MCF 10A (cell line): ENCODE measurements around the gene CACNA2D4. TPM values are rescaled to one million over a fixed set of nuclear protein-coding genes. Genes with fewer than 3 reads are reported as not detected.

Experiments
- BruUV-seq: library from RNA; stranded (reverse); fragments of 400-500 nt; replicated peaks from 2 replicates; lab custom pipeline; 2021; lab: Mats Ljungman, UMichigan
- CTCF ChIA-PET: fragments of 300-600 bp; sonication (Branson Sonifier 250); formaldehyde crosslinking; extraction: SDS; loops from one replicate; lab custom pipeline; 2021; ENCODE audit warnings: antibody characterized with exemption, inconsistent platforms; lab: Yijun Ruan, JAX
- POLR2A ChIA-PET: fragments of 300-600, 350-650 bp; sonication (Branson Sonifier 250); formaldehyde crosslinking; extraction: SDS; loops from one replicate; lab custom pipeline; 2020; ENCODE audit warnings: antibody characterized with exemption, inconsistent platforms; lab: Yijun Ruan, JAX
- DNase-seq: peaks from one replicate; pipeline ENCODE4 v3.0.0-alpha.2; 2018; ENCODE audit not compliant: unreplicated experiment
- H3K27ac Mint-ChIP-seq: one replicate; pipeline ENCODE4 v1.8.0; 2022; ENCODE audit warnings: mild to moderate bottlenecking, low read depth, mixed read lengths; ENCODE audit not compliant: unreplicated experiment
- H3K27me3 Mint-ChIP-seq: one replicate; pipeline ENCODE4 v1.8.0; 2022; ENCODE audit warnings: mixed read lengths; ENCODE audit not compliant: insufficient read depth, unreplicated experiment
- H3K36me3 Mint-ChIP-seq: one replicate; pipeline ENCODE4 v1.8.0; 2022; ENCODE audit warnings: mild to moderate bottlenecking, moderate library complexity, mixed read lengths; ENCODE audit not compliant: insufficient read depth, unreplicated experiment
- H3K4me1 Mint-ChIP-seq: one replicate; pipeline ENCODE4 v1.8.0; 2022; ENCODE audit warnings: mixed read lengths; ENCODE audit not compliant: insufficient read depth, unreplicated experiment
- H3K4me3 Mint-ChIP-seq: one replicate; pipeline ENCODE4 v1.8.0; 2022; ENCODE audit warnings: mild to moderate bottlenecking, moderate library complexity, mixed read lengths; ENCODE audit not compliant: unreplicated experiment
- H3K9me3 Mint-ChIP-seq: one replicate; pipeline ENCODE4 v1.8.0; 2022; ENCODE audit warnings: mixed read lengths; ENCODE audit not compliant: unreplicated experiment
- CTCF ChIP-seq: fragments of 200-600 bp; IDR thresholded peaks from one replicate; pipeline ENCODE4 v1.8.0; 2022; ENCODE audit warnings: antibody characterized with exemption, mild to moderate bottlenecking; ENCODE audit not compliant: unreplicated experiment
- intact Hi-C: fragments of 100-400 bp; cut with micrococcal nuclease; formaldehyde crosslinking; loops from 2 replicates; pipeline ENCODE4 v1.14.1; 2022
- total RNA-seq: library from RNA; stranded (reverse); gene quantifications from 2 replicates; pipeline ENCODE4 v1.2.3, GENCODE V29; 2022

Gene CACNA2D4
- total RNA-seq, 1 experiment from 2014 or later: not detected

GRCh38 chr12:1907652-1908611 is 10.5 kb downstream of the CACNA2D4 start:
- POLR2A ChIA-PET: no interaction called here
- intact Hi-C loops: no loop called here
- H3K9me3 Mint-ChIP-seq: peaks cover 13% of the 10 kb centered on the region
- CTCF ChIA-PET: interaction anchor here (0.8 kb wide), 1 partner anchor 32 kb away, joined by 4 read pairs; no protein-coding TSS in a partner anchor
- no peak overlapping the region for H3K27ac Mint-ChIP-seq
- H3K36me3 Mint-ChIP-seq: no peaks in the 10 kb centered on the region
- no TSS peak for BruUV-seq
- no peaks in the 10 kb centered on the region for H3K27me3 Mint-ChIP-seq
- no peak for TF ChIP-seq CTCF
- DNase-seq: no peak
- no peak overlapping the region for H3K4me3 Mint-ChIP-seq
- H3K4me1 Mint-ChIP-seq: no peaks in the 10 kb centered on the region

GRCh38 chr12:1906579-1906978 is 11.9 kb downstream of the CACNA2D4 start:
- ChIA-PET CTCF (interaction anchor here (0.8 kb wide), 1 partner anchor 33 kb away, joined by 4 read pairs; no protein-coding TSS in a partner anchor), POLR2A (no interaction called here)
- H3K27ac Mint-ChIP-seq: no peak overlapping the region
- H3K9me3 Mint-ChIP-seq: peaks cover 13% of the 10 kb centered on the region
- H3K4me3 Mint-ChIP-seq: no peak overlapping the region
- H3K36me3 Mint-ChIP-seq: no peaks in the 10 kb centered on the region
- TF ChIP-seq CTCF: no peak
- no peak for DNase-seq
- H3K27me3 Mint-ChIP-seq: peaks cover 3% of the 10 kb centered on the region
- no peaks in the 10 kb centered on the region for H3K4me1 Mint-ChIP-seq
- BruUV-seq: no TSS peak
- intact Hi-C loops: no loop called here

- Mint-ChIP-seq H3K27ac (no peak overlapping the region), H3K36me3 (no peaks in the 10 kb centered on the region), H3K4me3 (no peak overlapping the region), H3K4me1 (no peaks in the 10 kb centered on the region), H3K9me3 (peaks cover 13% of the 10 kb centered on the region), H3K27me3 (peaks cover 17% of the 10 kb centered on the region)
- POLR2A ChIA-PET: interaction anchor here (0.6 kb wide), 1 partner anchor 42 kb away, joined by 4 read pairs; no protein-coding TSS in a partner anchor
- BruUV-seq: no TSS peak
- CTCF ChIA-PET: interaction anchor here (0.8 kb wide), 1 partner anchor 35 kb away, joined by 4 read pairs; no protein-coding TSS in a partner anchor
- intact Hi-C loops: no loop called here
- DNase-seq: no peak
- TF ChIP-seq CTCF: no peak
Observed at GRCh38 chr12:1904875-1905274, 13.6 kb downstream of the CACNA2D4 start.

GRCh38 chr12:1896964-1897363 is 21.5 kb downstream of the CACNA2D4 start:
- DNase-seq: no peak
- intact Hi-C loops: no loop called here
- H3K27ac Mint-ChIP-seq: no peak overlapping the region
- no peaks in the 10 kb centered on the region for H3K4me1 Mint-ChIP-seq
- no peak for TF ChIP-seq CTCF
- H3K9me3 Mint-ChIP-seq: peaks cover 7% of the 10 kb centered on the region
- BruUV-seq: no TSS peak
- no peaks in the 10 kb centered on the region for H3K36me3 Mint-ChIP-seq
- no peak overlapping the region for H3K4me3 Mint-ChIP-seq
- CTCF ChIA-PET: interaction anchor here (0.9 to 2.3 kb wide), 2 partner anchors 10 to 43 kb away, joined by 3 to 6 read pairs; no protein-coding TSS in a partner anchor
- H3K27me3 Mint-ChIP-seq: peaks cover 95% of the 10 kb centered on the region
- POLR2A ChIA-PET: no interaction called here
